ENCODE results near the gene P3H1. TPM values are rescaled to one million over a fixed set of nuclear protein-coding genes. Genes with fewer than 3 reads are reported as not detected.

Gene P3H1
- total RNA-seq, 1 donor, result 75.2 TPM

GRCh38 chr1:42703888-42704464 is 62.9 kb downstream of the P3H1 start:
- no peak for DNase-seq (ENCODE audit: low read depth)
- TF ChIP-seq CTCF (IDR thresholded peaks at IDR 0.05; ENCODE audit: insufficient read depth, low read length), result no peak
- no peak overlapping the region for H3K4me3 ChIP-seq (ENCODE audit: low read depth, low read length)

GRCh38 chr1:42700006-42700405 is 66.8 kb downstream of the P3H1 start:
- TF ChIP-seq CTCF (IDR thresholded peaks at IDR 0.05; ENCODE audit: insufficient read depth, low read length), result no peak
- DNase-seq (ENCODE audit: low read depth), result no peak
- no peak overlapping the region for H3K4me3 ChIP-seq (ENCODE audit: low read depth, low read length)

DNA sequence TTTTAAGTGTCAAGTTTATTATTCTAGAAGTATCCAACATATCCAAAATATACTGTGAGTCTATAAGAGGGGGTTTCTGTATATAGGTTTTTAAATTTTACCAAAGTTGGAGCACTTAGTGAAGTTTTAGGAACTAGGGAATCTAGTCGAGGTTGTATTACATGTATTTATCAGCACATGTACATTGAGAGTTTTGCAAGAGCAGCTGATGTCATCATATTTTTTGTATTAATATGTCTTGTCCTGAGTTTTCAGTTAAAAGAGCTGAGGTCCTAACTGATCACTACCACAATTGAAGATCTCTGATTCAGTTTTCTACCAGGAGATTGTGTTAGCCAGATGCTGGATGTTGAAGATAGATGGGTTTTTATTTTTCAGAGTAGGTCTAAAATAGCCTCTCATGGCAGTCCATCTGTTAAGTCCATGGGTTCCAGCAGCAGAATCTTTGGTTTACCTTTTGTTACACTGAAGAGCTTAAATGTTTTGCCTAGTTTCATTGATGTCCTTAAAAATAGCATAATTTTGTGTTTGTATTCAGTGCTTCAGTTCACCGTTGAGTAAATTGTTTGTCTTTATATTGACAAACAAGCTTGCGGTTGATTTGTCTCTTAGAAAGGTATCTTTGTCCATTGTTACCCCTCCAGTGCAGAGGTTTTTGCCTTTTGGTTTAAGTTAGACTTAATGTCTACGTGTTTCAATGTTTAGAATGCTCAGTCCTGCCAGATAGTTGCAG is 68.6 kb downstream of the P3H1 start:
- no peak for TF ChIP-seq CTCF (IDR thresholded peaks at IDR 0.05; ENCODE audit: insufficient read depth, low read length)
- DNase-seq (ENCODE audit: low read depth), result no peak
- no peak overlapping the region for H3K4me3 ChIP-seq (ENCODE audit: low read depth, low read length)

Other genes with a start within 250 kb of the P3H1 start
- gene PPIH, start 108.6 kb downstream of the P3H1 start, total RNA-seq (ENCODE audit: low replicate concordance), result 26.0 and 29.2 TPM in 2 replicates
- gene YBX1, start 84.6 kb downstream of the P3H1 start, total RNA-seq (ENCODE audit: low replicate concordance), result 449 and 792 TPM in 2 replicates
- gene CLDN19, start 26.8 kb downstream of the P3H1 start, total RNA-seq (ENCODE audit: low replicate concordance), result not detected in 2 replicates
- 4.2 and 5.4 TPM in 2 replicates for gene C1orf50, start 221 bp upstream of the P3H1 start, total RNA-seq (ENCODE audit: low replicate concordance)
- gene TMEM269, start 18.0 kb upstream of the P3H1 start, total RNA-seq (ENCODE audit: low replicate concordance), result 0.09 TPM in 1 of 2 replicates, not detected in the other
- gene ERMAP, start 50.1 kb upstream of the P3H1 start, total RNA-seq (ENCODE audit: low replicate concordance), result 9.3 and 16.3 TPM in 2 replicates
- gene SVBP, start 50.4 kb upstream of the P3H1 start, total RNA-seq (ENCODE audit: low replicate concordance), result 18.9 and 32.1 TPM in 2 replicates
- gene ZNF691, start 79.6 kb upstream of the P3H1 start, total RNA-seq (ENCODE audit: low replicate concordance), result 7.2 and 7.4 TPM in 2 replicates
- 5.4 and 16.3 TPM in 2 replicates for gene SLC2A1, start 191.8 kb upstream of the P3H1 start, total RNA-seq (ENCODE audit: low replicate concordance)

All from fibroblast of the aortic adventitia (primary cell).